Neural cell (in vitro differentiated cells): Measurements from ENCODE around the gene CD300LF. TPM values are rescaled to one million over a fixed set of nuclear protein-coding genes. Genes with fewer than 3 reads are reported as not detected.

Experiments used
- H2AFZ ChIP-seq: fragments of 200-600, 300-800 bp; sonication (generic), shearing (Covaris generic); 2 replicates; pipeline ENCODE4 v1.6.0; 2014; ENCODE audit warnings: low read depth, mild to moderate bottlenecking, antibody characterized with exemption, low read length, moderate library complexity
- H3F3A ChIP-seq: fragments of 200-600 bp; shearing (Covaris generic); 2 replicates; pipeline ENCODE4 v1.6.1; 2016; ENCODE audit warnings: mild to moderate bottlenecking, moderate library complexity, mixed read lengths, antibody characterized with exemption, low read length; ENCODE audit not compliant: insufficient read depth, poor library complexity, severe bottlenecking
- H3K27ac ChIP-seq: fragments of 200-600, 300-800 bp; sonication (generic), shearing (Covaris generic); 2 replicates; pipeline ENCODE4 v1.5.1; 2014; ENCODE audit warnings: mild to moderate bottlenecking, low read length, moderate library complexity
- H3K27me3 ChIP-seq: fragments of 300-800, 200-600 bp; sonication (generic), shearing (Covaris generic); 2 replicates; pipeline ENCODE4 v1.6.0; 2014; ENCODE audit warnings: mild to moderate bottlenecking, low read depth, low read length, moderate library complexity; ENCODE audit not compliant: insufficient read depth
- H3K36me3 ChIP-seq: fragments of 300-800, 200-600 bp; sonication (generic), shearing (Covaris generic); 2 replicates; pipeline ENCODE4 v1.5.1; 2014; ENCODE audit warnings: mild to moderate bottlenecking, antibody characterized with exemption, low read length, moderate library complexity; ENCODE audit not compliant: insufficient read depth
- H3K4me2 ChIP-seq: fragments of 300-800, 200-600 bp; sonication (generic), shearing (Covaris generic); 2 replicates; pipeline ENCODE4 v1.6.0; 2014; ENCODE audit warnings: mild to moderate bottlenecking, low read length
- H3K4me3 ChIP-seq: fragments of 300-800, 200-600 bp; sonication (generic), shearing (Covaris generic); 2 replicates; pipeline ENCODE4 v1.5.1; 2014; ENCODE audit warnings: mild to moderate bottlenecking, low read length, moderate library complexity
- H3K79me2 ChIP-seq: fragments of 200-600 bp; shearing (Covaris generic); replicated peaks from 2 replicates; pipeline ENCODE4 v1.6.0; 2014; ENCODE audit warnings: mild to moderate bottlenecking, low read length, moderate library complexity; ENCODE audit not compliant: insufficient read depth
- H3K9ac ChIP-seq: fragments of 300-800, 200-600 bp; sonication (generic), shearing (Covaris generic); 2 replicates; pipeline ENCODE4 v1.6.1; 2016; ENCODE audit warnings: mild to moderate bottlenecking, low read length, mixed read lengths
- H3K9me2 ChIP-seq: fragments of 200-600 bp; shearing (Covaris generic); 2 replicates; pipeline ENCODE4 v1.6.1; 2016; ENCODE audit warnings: mild to moderate bottlenecking, low read length, mixed read lengths; ENCODE audit not compliant: insufficient read depth
- H3K9me3 ChIP-seq: fragments of 200-600, 300-800 bp; sonication (generic), shearing (Covaris generic); 2 replicates; pipeline ENCODE4 v1.6.1; 2016; ENCODE audit warnings: mild to moderate bottlenecking, mixed run types, low read length, moderate library complexity, mixed read lengths
- H4K20me1 ChIP-seq: fragments of 200-600 bp; shearing (Covaris generic); 2 replicates; pipeline ENCODE4 v1.6.1; 2016; ENCODE audit warnings: mild to moderate bottlenecking, mixed run types; ENCODE audit not compliant: insufficient read depth
- CTCF ChIP-seq: fragments of 450-650 bp; IDR thresholded peaks from 2 replicates; pipeline ENCODE4 v1.5.1; 2014; ENCODE audit warnings: antibody characterized with exemption, mild to moderate bottlenecking, moderate library complexity; ENCODE audit not compliant: poor library complexity, severe bottlenecking
- EP300 ChIP-seq: fragments of 450-650 bp; conservative IDR thresholded peaks from 2 replicates; pipeline ENCODE4 v1.6.1; 2014; ENCODE audit warnings: antibody characterized with exemption, mild to moderate bottlenecking, moderate library complexity; ENCODE audit not compliant: poor library complexity, severe bottlenecking
- EZH2 ChIP-seq: fragments of 200-600, 300-800 bp; shearing (Covaris generic), sonication (generic); IDR thresholded peaks from 2 replicates; pipeline ENCODE4 v1.6.1; 2014; ENCODE audit warnings: antibody characterized with exemption, low read length, borderline replicate concordance, mild to moderate bottlenecking; ENCODE audit not compliant: insufficient read depth, poor library complexity, severe bottlenecking
- MXI1 ChIP-seq: fragments of 450-650 bp; conservative IDR thresholded peaks from 2 replicates; pipeline ENCODE4 v1.6.1; 2014; ENCODE audit warnings: antibody characterized with exemption, mild to moderate bottlenecking; ENCODE audit not compliant: poor library complexity, severe bottlenecking
- POLR2AphosphoS5 ChIP-seq: IDR thresholded peaks from 2 replicates; pipeline ENCODE4 v1.6.1; 2012
- RAD21 ChIP-seq: fragments of 450-650 bp; conservative IDR thresholded peaks from 2 replicates; pipeline ENCODE4 v1.6.1; 2014; ENCODE audit warnings: antibody characterized with exemption, mild to moderate bottlenecking, moderate library complexity
- SMC3 ChIP-seq: fragments of 450-650 bp; conservative IDR thresholded peaks from 2 replicates; pipeline ENCODE4 v1.6.1; 2014; ENCODE audit warnings: antibody characterized with exemption, mild to moderate bottlenecking, moderate library complexity; ENCODE audit not compliant: poor library complexity
- TAF1 ChIP-seq: IDR thresholded peaks from 2 replicates; pipeline ENCODE4 v1.6.1; 2012; ENCODE audit warnings: low read depth
- polyA plus RNA-seq: library from polyadenylated mRNA; depleted of rRNA; stranded (reverse); fragments of >200 nt; gene quantifications from 2 replicates; pipeline ENCODE4 v1.2.3, GENCODE V29; 2014
- TF ChIP-seq, protein P1 (sequence below): IDR thresholded peaks from 2 replicates; pipeline ENCODE4 v1.6.1; 2012; ENCODE audit warnings: borderline replicate concordance

The CD300LF gene
- polyA plus RNA-seq, 1 donor from 2014 or later = not detected

GRCh38 chr17:74659889-74660288, 52.8 kb downstream of the CD300LF start:
- no peaks in the 10 kb centered on the region for H3K36me3 ChIP-seq
- no peak overlapping the region for H3K4me2 ChIP-seq
- no peaks in the 10 kb centered on the region for H3K9me2 ChIP-seq
- no peak overlapping the region for H3K4me3 ChIP-seq
- H3K9me3 ChIP-seq = no peaks in the 10 kb centered on the region
- peaks cover under 1% of the 10 kb centered on the region for H3K27me3 ChIP-seq
- TF ChIP-seq CTCF (no peak), EP300 (no peak), SMC3 (no peak), EZH2 (no peak), POLR2AphosphoS5 (no peak), MXI1 (no peak), TAF1 (no peak), RAD21 (no peak)
- TF ChIP-seq, protein P1, sequence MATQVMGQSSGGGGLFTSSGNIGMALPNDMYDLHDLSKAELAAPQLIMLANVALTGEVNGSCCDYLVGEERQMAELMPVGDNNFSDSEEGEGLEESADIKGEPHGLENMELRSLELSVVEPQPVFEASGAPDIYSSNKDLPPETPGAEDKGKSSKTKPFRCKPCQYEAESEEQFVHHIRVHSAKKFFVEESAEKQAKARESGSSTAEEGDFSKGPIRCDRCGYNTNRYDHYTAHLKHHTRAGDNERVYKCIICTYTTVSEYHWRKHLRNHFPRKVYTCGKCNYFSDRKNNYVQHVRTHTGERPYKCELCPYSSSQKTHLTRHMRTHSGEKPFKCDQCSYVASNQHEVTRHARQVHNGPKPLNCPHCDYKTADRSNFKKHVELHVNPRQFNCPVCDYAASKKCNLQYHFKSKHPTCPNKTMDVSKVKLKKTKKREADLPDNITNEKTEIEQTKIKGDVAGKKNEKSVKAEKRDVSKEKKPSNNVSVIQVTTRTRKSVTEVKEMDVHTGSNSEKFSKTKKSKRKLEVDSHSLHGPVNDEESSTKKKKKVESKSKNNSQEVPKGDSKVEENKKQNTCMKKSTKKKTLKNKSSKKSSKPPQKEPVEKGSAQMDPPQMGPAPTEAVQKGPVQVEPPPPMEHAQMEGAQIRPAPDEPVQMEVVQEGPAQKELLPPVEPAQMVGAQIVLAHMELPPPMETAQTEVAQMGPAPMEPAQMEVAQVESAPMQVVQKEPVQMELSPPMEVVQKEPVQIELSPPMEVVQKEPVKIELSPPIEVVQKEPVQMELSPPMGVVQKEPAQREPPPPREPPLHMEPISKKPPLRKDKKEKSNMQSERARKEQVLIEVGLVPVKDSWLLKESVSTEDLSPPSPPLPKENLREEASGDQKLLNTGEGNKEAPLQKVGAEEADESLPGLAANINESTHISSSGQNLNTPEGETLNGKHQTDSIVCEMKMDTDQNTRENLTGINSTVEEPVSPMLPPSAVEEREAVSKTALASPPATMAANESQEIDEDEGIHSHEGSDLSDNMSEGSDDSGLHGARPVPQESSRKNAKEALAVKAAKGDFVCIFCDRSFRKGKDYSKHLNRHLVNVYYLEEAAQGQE = no peak
- H3K79me2 ChIP-seq = no peaks in the 10 kb centered on the region
- no peak overlapping the region for H2AFZ ChIP-seq
- H3K27ac ChIP-seq = no peak overlapping the region
- H3K9ac ChIP-seq = no peak overlapping the region
- H4K20me1 ChIP-seq = no peaks in the 10 kb centered on the region
- no peaks in the 10 kb centered on the region for H3F3A ChIP-seq

DNA sequence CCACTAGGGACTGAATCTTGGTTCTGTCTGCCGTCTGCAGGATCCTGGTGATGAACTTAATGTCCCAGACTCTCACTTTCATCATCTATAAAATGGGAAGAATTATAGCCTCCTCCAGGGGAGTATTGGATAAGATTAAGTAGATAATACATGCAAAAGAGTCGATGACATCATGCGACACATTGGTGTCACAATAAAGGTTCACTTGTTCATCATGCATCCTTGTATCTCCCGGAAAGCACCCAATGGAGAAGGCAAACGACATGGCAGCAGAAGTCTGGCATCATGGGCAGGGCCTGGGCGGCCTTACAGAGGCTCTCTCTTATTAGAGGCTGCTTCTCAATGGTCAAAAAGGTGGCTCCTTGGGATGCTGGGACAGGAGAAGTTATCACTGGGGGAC, 54.1 kb downstream of the CD300LF start:
- Histone ChIP-seq H3K27me3 (no peaks in the 10 kb centered on the region), H3K9me3 (no peaks in the 10 kb centered on the region), H3K9ac (no peak overlapping the region), H3K4me3 (no peak overlapping the region), H3F3A (no peaks in the 10 kb centered on the region), H2AFZ (no peak overlapping the region), H3K36me3 (no peaks in the 10 kb centered on the region), H4K20me1 (no peaks in the 10 kb centered on the region), H3K79me2 (no peaks in the 10 kb centered on the region), H3K27ac (no peak overlapping the region), H3K9me2 (no peaks in the 10 kb centered on the region), H3K4me2 (no peak overlapping the region)
- TF ChIP-seq MXI1 (no peak), CTCF (no peak), RAD21 (no peak), EZH2 (no peak), POLR2AphosphoS5 (no peak), EP300 (no peak), SMC3 (no peak), TAF1 (no peak)
- TF ChIP-seq, protein P1 = no peak
